Cortex of kidney (tissue), 1 donor: ENCODE results near the gene MICAL2.

ENCODE experiments used
- DNase-seq: peaks from one replicate; lab custom pipeline; 2025; lab: John Stamatoyannopoulos, UW

MICAL2 gene

DNA sequence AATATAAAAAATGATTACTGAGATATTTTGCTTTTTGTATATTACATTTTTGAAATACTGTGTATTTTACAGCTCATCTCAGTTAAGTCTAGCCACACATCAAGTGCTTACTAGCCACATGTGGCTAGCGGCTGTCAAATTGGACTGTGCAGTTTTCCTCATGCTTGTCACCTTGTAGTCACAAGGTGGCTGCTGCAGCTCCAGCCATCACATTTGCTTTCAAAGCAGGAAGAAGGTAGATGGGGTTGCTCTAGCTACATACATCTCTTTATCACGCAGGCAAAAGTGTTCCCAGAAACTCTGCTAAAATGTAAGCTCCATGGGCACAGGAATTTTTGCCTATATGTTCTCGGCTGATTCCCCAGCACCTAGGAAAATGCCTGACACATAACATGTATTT, 61.5 kb downstream of the MICAL2 start:
- no peak for DNase-seq

DNA sequence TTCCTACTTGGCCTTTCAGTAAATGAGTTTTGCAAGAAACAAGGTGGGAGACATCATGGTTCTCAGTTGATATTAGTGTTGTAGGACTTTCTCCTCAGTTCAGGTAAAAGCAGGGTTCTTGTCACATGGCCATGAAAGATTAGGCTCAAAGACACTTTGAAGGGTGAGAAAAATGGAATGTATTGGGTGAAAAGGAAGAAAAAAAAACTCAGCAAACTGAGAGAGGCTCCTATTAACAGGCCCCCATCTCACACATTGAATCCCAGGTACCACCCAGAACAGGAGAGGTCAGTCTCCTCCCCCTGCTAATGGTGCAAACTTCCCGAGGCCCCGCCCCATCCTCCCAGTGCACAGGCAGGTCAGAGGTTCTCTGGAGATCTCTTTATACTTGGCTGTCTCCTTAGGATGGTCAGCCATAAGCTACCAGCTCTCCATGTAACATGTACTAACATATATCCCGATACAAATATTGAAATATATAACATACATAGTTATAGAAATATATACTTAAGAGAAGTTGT, 62.2 kb downstream of the MICAL2 start:
- DNase-seq: no peak

DNA sequence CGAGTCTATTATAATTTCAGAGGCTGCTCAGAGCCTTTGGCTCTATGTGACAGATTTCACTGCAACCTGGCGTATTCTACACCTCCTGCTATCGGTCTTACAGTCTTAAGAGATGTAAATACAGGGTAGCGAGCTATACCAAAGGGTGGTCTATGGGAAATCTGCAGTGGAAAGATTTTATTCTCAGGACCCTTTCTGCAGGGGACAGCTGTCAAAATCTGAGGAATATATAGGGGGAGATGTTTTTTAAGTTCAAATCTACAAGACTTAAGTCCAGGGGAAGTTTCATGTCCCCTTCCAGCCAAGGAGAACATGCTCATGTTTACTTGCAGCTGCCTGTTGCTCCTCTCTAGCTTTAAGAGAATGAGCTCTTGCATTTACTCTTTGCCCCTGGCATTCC, 62.7 kb downstream of the MICAL2 start:
- no peak for DNase-seq

DNA sequence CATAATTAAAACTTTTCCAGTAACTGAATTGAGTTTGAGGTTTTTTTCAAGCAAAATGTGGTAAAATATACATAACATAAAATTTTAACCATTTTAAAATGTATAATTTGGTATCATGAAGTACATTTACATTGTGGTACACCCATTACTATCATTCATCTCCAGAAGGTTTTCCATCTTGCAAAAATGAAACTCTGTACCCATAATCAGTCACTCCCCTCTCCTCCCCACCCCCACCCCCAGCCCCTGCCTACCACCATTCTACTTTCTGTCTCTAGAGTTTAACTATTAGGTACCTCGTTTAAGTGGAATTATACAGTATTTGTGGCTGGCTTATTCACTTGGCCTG, 63.7 kb downstream of the MICAL2 start:
- no peak for DNase-seq

DNA sequence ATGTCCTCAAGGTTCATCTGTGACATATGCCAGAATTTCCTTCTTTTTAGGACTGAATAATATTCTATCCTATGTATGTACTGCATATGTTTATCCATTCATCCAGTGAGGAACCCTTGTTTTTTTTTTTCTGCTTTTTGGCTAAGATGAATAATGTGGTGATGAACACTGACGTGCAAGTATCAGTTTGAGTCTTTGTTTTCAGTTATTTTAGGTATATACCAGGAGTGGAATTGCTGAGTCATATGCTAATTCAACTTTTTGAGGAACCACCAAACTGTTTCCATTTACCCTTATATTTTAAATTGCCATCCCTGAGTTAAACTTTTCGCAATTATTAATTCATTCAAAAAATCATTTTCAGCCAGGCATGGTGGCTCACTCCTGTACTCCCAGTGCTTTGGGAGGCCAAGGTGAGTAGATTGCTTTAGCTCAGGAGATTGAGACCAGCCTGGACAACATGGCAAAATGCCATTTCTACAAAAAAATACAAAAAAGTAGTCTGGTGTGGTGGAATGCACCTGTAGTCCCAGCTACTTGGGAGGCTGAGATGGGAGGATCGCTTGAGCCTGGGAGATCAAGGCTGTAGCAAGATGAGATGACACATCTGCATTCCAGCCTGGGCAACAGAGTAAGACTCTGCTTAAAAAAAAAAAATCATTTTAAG, 64.2 kb downstream of the MICAL2 start:
- DNase-seq: no peak

DNA sequence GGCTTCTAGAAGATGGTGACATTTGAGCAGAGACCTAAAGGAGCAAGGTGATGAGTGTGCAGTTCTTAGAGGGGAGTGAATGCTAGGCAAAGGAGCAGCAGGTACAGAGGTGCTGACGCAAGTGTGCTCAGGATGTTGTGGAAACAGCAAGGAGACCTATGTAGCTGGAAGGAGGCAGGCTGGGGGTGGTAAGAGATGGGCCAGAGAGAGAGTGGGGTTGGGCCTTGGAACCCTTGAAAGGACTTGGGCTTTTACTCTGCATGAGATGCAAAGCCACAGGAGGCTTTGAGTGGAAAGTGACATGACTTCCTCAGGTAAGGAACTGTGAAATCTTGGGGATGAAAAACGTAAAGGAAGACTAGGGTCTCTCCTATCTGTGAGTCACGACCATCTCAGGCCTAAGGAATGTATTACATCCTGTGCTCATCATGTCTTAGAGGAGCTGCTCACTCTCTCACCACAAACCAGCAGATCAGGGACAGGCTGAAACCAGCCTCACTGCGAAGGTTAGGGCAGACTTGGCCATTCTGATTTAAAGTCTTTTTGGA, 65.4 kb downstream of the MICAL2 start:
- no peak for DNase-seq

DNA sequence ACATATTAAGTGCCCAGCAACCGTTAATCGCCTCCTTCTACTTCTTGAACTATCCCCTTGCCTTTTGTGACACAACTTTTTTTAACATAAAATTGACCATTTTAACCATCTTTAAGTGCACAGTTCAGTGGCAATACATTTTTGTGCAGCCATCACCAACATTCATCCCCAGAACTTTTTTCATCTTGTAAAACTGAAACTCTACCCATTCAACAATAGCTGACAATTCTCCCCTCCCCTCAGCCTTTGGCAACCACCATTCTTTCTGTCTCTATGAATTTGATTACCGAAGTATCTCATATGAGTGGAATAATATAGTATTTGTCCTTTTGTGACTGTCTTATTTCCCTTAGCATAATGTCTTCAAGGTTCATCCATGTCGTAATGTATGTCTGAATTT, 66.0 kb downstream of the MICAL2 start:
- no peak for DNase-seq

DNA sequence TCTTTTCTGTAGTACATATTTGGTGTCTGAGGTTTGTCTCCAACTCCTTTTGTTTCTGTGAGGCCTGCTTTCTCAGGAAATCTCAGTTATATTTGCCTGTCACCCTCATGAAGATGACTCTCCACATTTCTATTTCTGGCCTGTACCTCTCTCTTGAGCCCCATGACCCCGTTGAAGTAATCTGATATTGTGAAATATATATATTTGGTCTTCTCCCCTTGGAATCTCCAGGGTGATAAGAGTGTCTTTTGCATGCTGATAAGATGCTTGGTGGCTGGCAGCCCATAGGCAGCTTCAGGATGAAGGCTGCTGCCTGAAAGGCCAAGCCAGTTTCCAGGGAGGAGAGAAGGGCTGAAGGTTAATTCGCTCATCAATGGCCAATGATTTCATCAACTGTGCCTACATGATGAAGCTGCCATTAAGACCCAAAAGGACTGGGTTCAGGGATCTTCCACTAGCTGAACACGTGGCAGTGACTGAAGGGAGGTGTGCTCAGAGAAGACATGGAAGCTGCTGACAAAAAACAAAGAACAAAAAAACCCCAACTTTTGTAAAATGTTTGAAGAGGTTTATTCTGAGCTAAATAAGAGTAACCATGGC, 67.4 kb downstream of the MICAL2 start:
- no peak for DNase-seq

DNA sequence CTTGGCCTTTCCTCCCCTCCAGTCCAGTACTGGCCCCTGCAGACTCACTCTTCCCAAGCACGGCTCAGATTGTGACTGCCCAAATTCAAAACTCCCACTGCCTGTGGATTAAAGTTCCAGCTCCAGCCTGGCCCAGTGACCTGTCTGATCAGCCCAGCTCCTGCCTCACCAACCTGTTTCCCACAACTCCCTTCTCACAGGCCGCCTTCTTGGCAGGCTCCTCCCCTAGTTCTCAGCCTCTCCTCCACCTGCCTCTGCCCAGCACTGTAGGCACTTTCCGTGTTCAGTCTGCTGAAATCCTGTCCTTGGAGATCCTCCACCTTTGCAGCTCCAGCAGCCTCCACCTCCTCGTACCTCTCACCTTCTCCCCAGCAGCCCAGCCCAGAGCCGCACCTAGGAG, 68.6 kb downstream of the MICAL2 start:
- DNase-seq: no peak

DNA sequence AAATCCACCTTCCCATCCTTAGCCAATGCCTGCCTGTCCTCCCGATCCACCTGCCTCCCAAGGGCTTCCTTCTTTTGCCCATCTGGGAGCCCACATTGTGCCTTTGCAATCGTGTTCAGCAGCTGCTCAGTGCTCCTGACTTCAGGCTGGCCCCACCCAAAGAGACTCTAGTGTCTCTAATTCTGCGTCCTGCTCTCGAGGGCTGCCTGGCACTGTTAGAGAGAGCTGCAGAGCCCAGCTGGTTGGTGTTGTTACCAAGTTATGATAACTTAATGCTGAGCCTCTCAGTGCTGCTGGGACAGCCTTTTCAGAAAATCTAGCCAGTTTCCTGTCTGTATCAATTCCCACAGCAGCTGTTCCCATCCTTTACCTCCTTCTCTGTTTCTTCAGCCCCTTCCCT, 69.1 kb downstream of the MICAL2 start:
- DNase-seq: no peak

DNA sequence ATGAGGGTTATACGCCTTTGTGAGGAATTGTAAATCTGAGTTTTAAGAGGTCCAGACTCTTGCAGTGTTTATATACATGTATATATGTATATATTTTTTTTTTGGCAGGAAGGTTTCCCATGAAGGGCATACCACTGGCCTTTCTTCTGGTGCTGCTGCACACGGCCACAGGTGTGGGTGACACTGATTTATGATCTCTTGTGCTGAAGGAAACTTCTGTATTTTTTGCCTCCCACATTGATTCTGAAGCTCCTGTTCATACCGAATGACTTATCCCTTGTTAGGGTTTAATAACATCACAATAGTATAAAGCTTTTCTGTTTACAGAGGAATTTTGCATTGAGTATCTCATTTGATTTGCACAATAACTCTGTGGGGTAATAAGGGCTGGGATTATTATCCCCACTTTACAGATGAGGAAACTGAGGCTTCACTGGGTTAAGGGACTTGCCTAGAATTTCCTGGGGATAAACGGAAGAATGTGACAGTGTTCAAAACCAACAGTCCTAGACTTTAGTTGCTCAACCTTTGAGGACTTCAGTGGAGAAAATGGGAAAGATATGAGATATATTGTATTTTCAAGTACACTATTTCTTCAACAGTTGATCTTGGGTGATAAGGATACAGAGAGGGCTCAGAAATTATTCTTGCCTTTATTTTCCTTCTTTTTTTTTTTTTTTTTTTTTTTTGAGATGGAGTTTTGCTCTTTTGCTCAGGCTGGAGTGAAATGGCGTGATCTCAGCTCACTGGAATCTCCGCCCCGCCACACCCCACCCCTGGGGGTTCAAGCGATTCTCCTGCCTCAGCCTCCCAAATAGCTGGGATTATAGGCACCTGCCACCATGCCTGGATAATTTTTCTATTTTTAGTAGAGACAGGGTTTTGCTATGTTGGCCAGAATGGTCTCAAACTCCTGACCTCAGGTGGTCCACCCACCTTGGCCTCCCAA, 70.1 kb downstream of the MICAL2 start:
- DNase-seq: no peak

DNA sequence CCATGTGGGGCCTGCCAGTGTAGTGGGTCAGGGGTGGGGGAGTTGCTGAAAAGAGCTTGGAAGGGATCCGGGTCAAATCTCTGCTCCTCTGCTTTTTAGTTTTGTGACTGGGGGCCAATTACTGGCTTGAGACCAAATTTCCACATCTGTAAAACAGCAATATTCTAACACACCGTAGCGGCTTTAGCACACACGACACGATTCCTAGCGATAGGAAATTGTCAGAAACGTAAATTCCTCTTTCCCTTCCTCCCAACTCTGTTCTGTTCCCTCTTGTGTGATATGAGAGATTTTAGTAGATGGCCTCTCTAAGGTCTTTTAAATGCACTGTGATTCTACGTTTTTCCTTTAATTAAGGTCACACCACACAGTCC, 71.9 kb downstream of the MICAL2 start:
- DNase-seq: no peak

DNA sequence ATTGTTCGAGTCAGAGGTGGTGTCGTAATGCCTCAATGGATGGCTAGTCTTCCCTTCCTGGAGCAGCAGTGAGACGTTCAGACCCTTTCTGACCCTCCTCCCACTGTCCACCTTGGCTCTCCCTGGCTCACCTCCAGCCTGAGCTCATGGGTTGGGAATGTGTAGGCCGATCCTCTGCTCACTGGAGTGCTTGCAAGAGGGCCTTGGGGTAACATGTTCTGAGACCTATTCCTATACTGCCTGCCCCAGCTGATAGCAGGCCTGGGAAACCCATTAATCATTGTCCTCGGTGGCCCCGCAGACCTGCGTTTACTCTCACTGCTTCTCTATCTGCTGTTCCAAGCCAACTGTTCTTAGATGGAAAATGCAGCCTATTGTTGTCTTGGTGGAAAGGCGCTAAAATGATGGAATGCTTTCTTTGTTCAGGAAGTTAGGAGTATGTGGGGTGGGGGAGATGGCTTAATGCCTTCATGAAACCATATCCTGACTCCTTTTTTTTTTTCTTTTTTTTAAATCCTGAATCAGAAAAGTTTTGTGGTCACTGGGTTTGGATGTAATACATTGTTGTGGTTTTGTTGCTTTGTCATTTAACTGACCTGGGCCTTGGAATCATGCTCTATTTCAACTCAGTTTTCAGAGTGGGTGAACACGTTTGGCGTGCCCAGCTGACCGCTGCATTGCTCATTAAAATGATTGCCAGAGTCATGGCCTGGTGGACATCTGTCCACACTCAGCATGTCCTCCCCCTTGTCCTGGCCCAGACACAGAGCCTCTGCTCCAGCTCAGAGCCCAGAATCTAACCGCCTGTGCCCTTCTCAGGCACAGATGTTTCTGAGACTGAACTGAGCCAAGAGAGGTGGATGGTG, 72.5 kb downstream of the MICAL2 start:
- DNase-seq: no peak

DNA sequence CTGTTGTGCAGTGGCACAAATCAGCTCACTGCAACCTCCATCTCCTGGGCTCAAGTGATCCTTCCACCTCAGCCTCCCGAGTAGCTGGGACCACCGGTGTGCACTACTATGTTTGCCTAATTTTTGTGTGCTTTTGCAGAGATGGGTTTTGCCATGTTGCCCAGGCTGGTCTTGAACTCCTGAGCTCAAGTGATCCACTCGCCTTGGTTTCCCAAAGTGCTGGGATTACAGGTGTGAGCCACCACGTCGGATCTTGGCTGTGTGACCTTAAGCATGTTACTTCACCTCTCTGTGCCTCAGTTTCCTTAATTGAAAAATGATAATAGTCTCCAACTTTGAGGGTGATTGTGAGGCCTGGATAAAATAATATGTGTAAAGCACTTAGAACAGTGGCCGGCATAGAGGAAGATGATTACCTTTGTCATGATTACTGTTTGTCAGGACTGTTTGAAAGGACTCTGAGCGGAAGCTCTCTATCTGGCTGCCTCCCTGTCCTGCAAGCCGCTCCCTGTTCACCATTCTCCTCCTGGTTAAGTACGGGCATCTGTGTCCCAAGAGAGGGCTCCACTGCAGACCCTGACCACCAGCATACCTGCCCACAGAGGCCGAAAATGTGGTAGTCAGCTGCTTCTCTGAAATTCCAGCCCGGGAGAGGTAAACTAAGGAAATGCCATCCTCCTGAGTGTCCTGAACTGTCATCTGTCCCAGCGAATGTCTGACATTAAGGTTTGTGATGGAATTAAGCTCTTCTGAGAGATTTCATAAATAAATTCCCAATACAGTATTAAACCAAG, 73.6 kb downstream of the MICAL2 start:
- no peak for DNase-seq

DNA sequence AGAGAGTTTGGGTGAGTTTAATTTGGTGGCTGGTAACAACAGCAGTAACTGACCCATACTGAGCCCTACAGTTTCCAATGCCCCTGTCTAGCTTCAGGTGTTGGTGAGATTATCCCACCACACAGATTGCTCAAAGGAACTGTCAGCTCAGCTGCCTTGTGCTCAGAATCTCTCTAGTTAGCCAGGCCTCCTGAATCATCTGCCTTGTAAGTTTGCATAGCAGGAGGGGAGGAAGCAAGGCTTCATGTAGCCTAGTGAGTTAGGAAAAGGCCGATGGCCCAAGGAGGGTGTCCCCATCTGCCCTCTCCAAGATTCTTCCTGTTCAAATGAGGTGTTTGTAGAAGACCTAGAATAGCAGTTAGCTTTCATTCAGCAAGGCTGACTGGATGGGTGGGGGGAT, 74.3 kb downstream of the MICAL2 start:
- DNase-seq: no peak

DNA sequence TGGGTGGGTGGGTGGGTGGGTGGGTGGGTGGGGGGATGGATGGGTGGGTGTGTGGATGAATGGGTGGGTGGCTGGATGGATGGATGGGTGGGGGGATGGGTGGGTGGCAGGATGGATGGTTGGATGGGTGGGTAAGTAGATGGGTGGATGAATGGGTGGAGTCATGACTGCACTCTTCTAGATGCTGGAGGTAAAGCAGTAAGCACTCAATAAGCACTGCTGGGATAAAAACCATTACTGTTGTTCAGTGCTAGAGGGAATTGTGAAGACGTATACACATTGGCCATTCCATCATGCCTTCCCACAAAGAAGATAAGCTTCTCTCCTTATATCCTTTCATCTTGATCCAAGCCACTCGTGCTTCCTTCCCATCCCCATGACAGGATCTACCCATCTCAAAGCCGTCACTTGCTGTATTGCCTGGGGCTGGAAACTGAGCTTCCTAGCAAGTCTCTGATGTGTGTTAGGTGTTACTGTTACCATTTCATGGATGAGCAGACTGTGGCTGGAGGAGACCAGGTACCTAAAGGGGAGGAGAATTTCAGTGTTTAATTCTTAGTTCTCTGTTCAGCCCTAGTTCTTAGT, 74.8 kb downstream of the MICAL2 start:
- DNase-seq: no peak

DNA sequence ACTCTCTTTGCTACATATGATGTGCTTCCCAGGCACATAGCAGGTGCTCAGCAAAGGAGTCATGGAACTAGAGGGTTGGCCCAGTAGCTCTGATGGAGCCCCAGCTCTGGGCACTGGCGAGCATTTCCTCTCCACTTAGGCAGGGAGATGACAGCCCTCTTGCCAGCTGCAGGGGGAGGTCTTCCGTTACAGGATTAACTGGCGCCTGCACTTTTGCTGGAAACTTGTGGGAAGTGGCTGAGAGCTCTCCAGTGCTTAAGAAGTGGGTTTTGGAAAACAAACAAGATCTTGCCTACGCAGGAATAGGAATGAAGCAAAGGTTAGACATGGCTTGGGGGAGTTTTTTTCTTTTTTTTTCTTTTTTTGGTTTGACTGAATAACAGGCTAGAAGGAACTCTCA, 75.5 kb downstream of the MICAL2 start:
- no peak for DNase-seq

DNA sequence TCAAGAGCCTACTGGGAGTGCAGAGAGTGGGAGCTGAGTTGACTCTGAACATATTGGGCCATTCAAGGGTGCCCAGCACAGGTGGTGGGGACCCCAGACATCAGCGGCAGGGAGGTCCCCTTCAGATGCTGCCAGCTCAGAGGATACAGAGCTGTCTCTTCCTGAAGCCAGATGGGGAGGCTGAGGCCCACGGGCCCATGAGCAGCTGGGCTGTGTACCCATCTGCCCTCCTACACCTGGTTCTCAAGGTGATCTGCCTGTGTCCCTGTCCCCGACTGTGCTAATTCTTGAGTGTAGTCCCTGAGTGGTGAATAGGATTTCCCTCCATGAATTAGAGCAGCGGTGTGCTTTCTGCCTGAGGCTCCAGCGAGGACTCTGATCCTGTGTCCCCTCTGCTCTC, 76.3 kb downstream of the MICAL2 start:
- DNase-seq: no peak

DNA sequence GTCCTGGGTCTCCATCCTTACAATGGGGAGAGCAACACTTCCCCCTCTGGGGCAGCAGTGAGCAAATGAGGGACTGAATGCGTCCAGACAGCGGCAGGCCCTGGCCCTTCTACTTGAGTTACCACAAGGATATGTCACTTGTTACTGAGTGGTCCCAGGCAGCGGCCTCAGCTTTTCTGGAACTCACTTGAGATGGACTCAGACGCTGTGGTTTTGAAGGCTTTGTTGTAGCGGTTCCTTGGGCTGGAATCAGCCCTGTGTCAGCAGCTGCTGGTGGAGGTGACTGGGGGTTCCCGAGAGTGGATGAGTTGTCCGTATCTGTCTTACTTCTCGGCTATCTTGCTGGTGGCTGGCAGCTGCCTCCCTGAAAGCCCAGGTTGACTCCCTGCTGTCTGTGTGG, 77.0 kb downstream of the MICAL2 start:
- no peak for DNase-seq

DNA sequence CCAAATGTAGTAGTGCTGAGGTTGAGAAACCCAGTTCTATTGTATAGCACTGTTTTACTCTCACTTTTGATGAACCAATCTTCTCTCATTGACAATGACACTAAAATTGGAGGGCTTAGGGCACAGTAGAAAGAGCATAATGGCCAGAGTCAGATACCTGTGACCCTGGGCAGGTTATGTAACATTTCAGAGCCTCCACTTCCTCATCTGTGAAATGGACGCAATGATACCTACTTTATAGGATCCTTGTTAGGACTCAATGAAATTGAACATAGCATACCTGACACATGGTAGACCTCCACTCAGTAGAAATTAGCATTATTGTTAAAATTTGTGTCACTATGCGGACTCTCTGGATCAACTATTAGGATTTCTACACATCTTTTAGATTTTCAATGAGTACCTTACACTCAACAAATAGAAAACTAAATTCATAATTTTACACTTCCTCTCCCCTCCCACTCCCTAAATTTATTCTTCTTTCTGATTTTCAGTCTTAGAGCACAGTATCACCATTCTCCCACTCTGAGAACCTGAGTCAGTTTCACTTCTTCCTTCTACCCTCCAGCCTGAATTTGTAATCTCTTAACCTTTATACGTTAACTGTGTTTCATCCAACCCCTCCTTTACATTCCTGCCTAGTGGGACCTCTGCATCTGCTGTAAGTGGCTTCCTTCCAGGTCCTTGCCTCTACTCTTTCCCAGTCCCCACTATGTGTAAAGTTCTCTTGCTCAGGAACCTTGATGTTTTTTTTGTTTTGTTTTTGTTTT, 78.3 kb downstream of the MICAL2 start:
- no peak for DNase-seq
